GM21825 (cell line): ENCODE data around the gene IVNS1ABP.
"Not testable (repeated sequence)": the region's sequence is repeated elsewhere in the genome, so short reads cannot be mapped to it uniquely, and the experiment has no call there.

ENCODE experiments used
- ATAC-seq: cut with Tn5 transposase; IDR thresholded peaks from one replicate; pipeline ENCODE4 v1.9.1; 2021; ENCODE audit warnings: mild to moderate bottlenecking, moderate library complexity; ENCODE audit not compliant: unreplicated experiment

The IVNS1ABP gene

GRCh38 chr1:185258676-185259075, 58.4 kb downstream of the IVNS1ABP start:
- ATAC-seq = no peak

GRCh38 chr1:185257950-185258208, 59.2 kb downstream of the IVNS1ABP start:
- ATAC-seq = no peak

- not testable (repeated sequence) for ATAC-seq
These were observed 59.7 kb downstream of the IVNS1ABP start for GRCh38 chr1:185257116-185257949.

GRCh38 chr1:185255595-185255994, 61.4 kb downstream of the IVNS1ABP start:
- not testable (repeated sequence) for ATAC-seq

- ATAC-seq = not testable (repeated sequence)
These were observed 64.6 kb downstream of the IVNS1ABP start for GRCh38 chr1:185252404-185252803.

GRCh38 chr1:185251928-185252327, 65.1 kb downstream of the IVNS1ABP start:
- ATAC-seq = not testable (repeated sequence)

- ATAC-seq = no peak
These were observed 67.0 kb downstream of the IVNS1ABP start for GRCh38 chr1:185250063-185250462.

GRCh38 chr1:185249563-185249962, 67.5 kb downstream of the IVNS1ABP start:
- ATAC-seq = no peak
